ENCODE results near the gene TLNRD1. TPM values are rescaled to one million over a fixed set of nuclear protein-coding genes. Genes with fewer than 3 reads are reported as not detected.

TLNRD1 gene
- 15.9 and 27.7 TPM in 2 replicates for total RNA-seq

GRCh38 chr15:81000624-81001151 is at the start of gene TLNRD1:
Gene TLNRD1, plus strand, starts transcription at chr15:81000923. Its CDS starts 1,349 bp downstream, at chr15:81002272.

GRCh38 chr15:80989518-80990478 is 10.9 kb upstream of the TLNRD1 start, which contains the start of gene MESD:
Gene MESD, minus strand, starts transcription at chr15:80989819. Its CDS starts 28 bp downstream, at chr15:80989791.

Other genes with a start within 250 kb of the TLNRD1 start
- 76.4 and 538 TPM in 2 replicates for gene CEMIP, start 221.6 kb upstream of the TLNRD1 start, total RNA-seq
- 20.5 and 22.3 TPM in 2 replicates for gene MESD, start 11.1 kb upstream of the TLNRD1 start, total RNA-seq
- gene CFAP161, start 133.3 kb downstream of the TLNRD1 start, total RNA-seq, result not detected in 2 replicates
- gene IL16, start 196.0 kb downstream of the TLNRD1 start, total RNA-seq, result 6.0 and 6.7 TPM in 2 replicates